Activated CD4-positive, alpha-beta T cell treated with anti-CD3 and anti-CD28 coated beads, Interleukin-2, amount 10 ng/mL, durations not matched to agents 24 days and 14 days (primary cell): ENCODE data around the gene ATG4A. TPM values are rescaled to one million over a fixed set of nuclear protein-coding genes. Genes with fewer than 3 reads are reported as not detected.

Experiments
- total RNA-seq: library from RNA; stranded (reverse); gene quantifications from 2 replicates; pipeline ENCODE4 v1.2.3, GENCODE V29; 2022

Gene ATG4A
- total RNA-seq, 1 donor from 2014 or later: 7.8 TPM

Other genes starting within 250 kb of the ATG4A start
- not detected in 2 replicates for gene TEX13B, start 109.4 kb upstream of the ATG4A start, total RNA-seq
- gene VSIG1, start 46.7 kb upstream of the ATG4A start, total RNA-seq: 0.58 TPM in 1 of 2 replicates, not detected in the other
- 45.2 and 54.8 TPM in 2 replicates for gene PSMD10, start 236 bp upstream of the ATG4A start, total RNA-seq